GM23338 (cell line): ENCODE measurements around the gene USP43.

Source experiments
- CREB1 ChIP-seq: fragments of 250-450 bp; sonication (Bioruptor Pico); IDR thresholded peaks from 2 replicates; pipeline ENCODE4 v1.5.0; 2020; ENCODE audit warnings: low read depth, mild to moderate bottlenecking, moderate library complexity
- CTCF ChIP-seq, 2 experiments: fragments of 200-600 bp in 1 of 2; sonication (generic) in 1 of 2; conservative IDR thresholded peaks; 2 replicates each; pipeline versions ENCODE4 v1.5.1 to v1.6.1; 2016 to 2017; ENCODE audit warnings: antibody characterized with exemption in 2 of 2, low read depth in 2 of 2, mild to moderate bottlenecking in 2 of 2, moderate library complexity in 1 of 2
- EZH2 ChIP-seq: fragments of 200-600 bp; sonication (generic); IDR thresholded peaks from one replicate; pipeline ENCODE4 v1.8.0; 2017; ENCODE audit warnings: antibody characterized with exemption, mild to moderate bottlenecking, low read depth; ENCODE audit not compliant: unreplicated experiment
- EZH2phosphoT487 ChIP-seq: fragments of 200-600 bp; sonication (generic); IDR thresholded peaks from one replicate; pipeline ENCODE4 v1.8.1; 2018; ENCODE audit warnings: antibody characterized with exemption; ENCODE audit not compliant: unreplicated experiment
- JUNB ChIP-seq: IDR thresholded peaks from one replicate; pipeline ENCODE4 v1.6.1; 2016; ENCODE audit warnings: antibody characterized with exemption; ENCODE audit not compliant: unreplicated experiment
- POLR2AphosphoS5 ChIP-seq: IDR thresholded peaks from 2 replicates; pipeline ENCODE4 v1.6.1; 2016; ENCODE audit warnings: antibody characterized with exemption, low read depth
- TF ChIP-seq, protein P1 (sequence below): IDR thresholded peaks from one replicate; pipeline ENCODE4 v1.6.1; 2018; ENCODE audit warnings: antibody characterized with exemption; ENCODE audit not compliant: unreplicated experiment

GRCh38 chr17:9703781-9704082 lies 58.4 kb downstream of the USP43 start:
- no peak for TF ChIP-seq CTCF (conservative IDR thresholded peaks at IDR 0.05; ENCODE audit: low read depth in 2 of 2)
- no peak for TF ChIP-seq EZH2
- no peak for TF ChIP-seq EZH2phosphoT487
- no peak for TF ChIP-seq JUNB
- TF ChIP-seq POLR2AphosphoS5, result no peak
- TF ChIP-seq, protein P1, sequence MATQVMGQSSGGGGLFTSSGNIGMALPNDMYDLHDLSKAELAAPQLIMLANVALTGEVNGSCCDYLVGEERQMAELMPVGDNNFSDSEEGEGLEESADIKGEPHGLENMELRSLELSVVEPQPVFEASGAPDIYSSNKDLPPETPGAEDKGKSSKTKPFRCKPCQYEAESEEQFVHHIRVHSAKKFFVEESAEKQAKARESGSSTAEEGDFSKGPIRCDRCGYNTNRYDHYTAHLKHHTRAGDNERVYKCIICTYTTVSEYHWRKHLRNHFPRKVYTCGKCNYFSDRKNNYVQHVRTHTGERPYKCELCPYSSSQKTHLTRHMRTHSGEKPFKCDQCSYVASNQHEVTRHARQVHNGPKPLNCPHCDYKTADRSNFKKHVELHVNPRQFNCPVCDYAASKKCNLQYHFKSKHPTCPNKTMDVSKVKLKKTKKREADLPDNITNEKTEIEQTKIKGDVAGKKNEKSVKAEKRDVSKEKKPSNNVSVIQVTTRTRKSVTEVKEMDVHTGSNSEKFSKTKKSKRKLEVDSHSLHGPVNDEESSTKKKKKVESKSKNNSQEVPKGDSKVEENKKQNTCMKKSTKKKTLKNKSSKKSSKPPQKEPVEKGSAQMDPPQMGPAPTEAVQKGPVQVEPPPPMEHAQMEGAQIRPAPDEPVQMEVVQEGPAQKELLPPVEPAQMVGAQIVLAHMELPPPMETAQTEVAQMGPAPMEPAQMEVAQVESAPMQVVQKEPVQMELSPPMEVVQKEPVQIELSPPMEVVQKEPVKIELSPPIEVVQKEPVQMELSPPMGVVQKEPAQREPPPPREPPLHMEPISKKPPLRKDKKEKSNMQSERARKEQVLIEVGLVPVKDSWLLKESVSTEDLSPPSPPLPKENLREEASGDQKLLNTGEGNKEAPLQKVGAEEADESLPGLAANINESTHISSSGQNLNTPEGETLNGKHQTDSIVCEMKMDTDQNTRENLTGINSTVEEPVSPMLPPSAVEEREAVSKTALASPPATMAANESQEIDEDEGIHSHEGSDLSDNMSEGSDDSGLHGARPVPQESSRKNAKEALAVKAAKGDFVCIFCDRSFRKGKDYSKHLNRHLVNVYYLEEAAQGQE, result no peak
- TF ChIP-seq CREB1, result no peak
